HK-2 (cell line): ENCODE measurements around the gene TOLLIP.
"Not testable (repeated sequence)": the region's sequence is repeated elsewhere in the genome, so short reads cannot be mapped to it uniquely, and the experiment has no call there.

Source experiments
- DNase-seq: peaks from one replicate; pipeline ENCODE4 v3.0.0-alpha.2; 2018; ENCODE audit not compliant: unreplicated experiment

Gene TOLLIP

GRCh38 chr11:1281974-1282365 is 27.5 kb downstream of the TOLLIP start:
- no peak for DNase-seq

GRCh38 chr11:1281326-1281973 is 28.0 kb downstream of the TOLLIP start:
- no peak for DNase-seq

- no peak for DNase-seq
Observed at GRCh38 chr11:1280116-1281035, 29.1 kb downstream of the TOLLIP start.

- no peak for DNase-seq
Observed at GRCh38 chr11:1279674-1280055, 29.8 kb downstream of the TOLLIP start.

- DNase-seq = no peak
Observed at GRCh38 chr11:1278766-1279673, 30.4 kb downstream of the TOLLIP start.

- no peak for DNase-seq
Observed at GRCh38 chr11:1277936-1278512, 31.4 kb downstream of the TOLLIP start.

- no peak for DNase-seq
Observed at GRCh38 chr11:1276866-1277615, 32.4 kb downstream of the TOLLIP start.

GRCh38 chr11:1276041-1276790 is 33.2 kb downstream of the TOLLIP start:
- DNase-seq = no peak

- DNase-seq = no peak
Observed at GRCh38 chr11:1275021-1275420, 34.4 kb downstream of the TOLLIP start.

GRCh38 chr11:1274501-1274900 is 34.9 kb downstream of the TOLLIP start:
- DNase-seq = no peak

- DNase-seq = no peak
Observed at GRCh38 chr11:1272531-1272930, 36.9 kb downstream of the TOLLIP start.

GRCh38 chr11:1271927-1272326 is 37.5 kb downstream of the TOLLIP start:
- no peak for DNase-seq

- no peak for DNase-seq
Observed at GRCh38 chr11:1271406-1271805, 38.0 kb downstream of the TOLLIP start.

- no peak for DNase-seq
Observed at GRCh38 chr11:1271002-1271401, 38.4 kb downstream of the TOLLIP start.

GRCh38 chr11:1270476-1270875 is 39.0 kb downstream of the TOLLIP start:
- DNase-seq = no peak

GRCh38 chr11:1269957-1270356 is 39.5 kb downstream of the TOLLIP start:
- no peak for DNase-seq

GRCh38 chr11:1267441-1268100 is 41.9 kb downstream of the TOLLIP start:
- DNase-seq = no peak

GRCh38 chr11:1266976-1267375 is 42.5 kb downstream of the TOLLIP start:
- DNase-seq = not testable (repeated sequence)

GRCh38 chr11:1265480-1265879 is 44.0 kb downstream of the TOLLIP start:
- not testable (repeated sequence) for DNase-seq

- DNase-seq = peak; percentile 25
Observed at GRCh38 chr11:1264444-1264843, 45.0 kb downstream of the TOLLIP start.
